C4-2B (cell line): Measurements from ENCODE around the gene MBOAT1.

Source experiments
- ZFX ChIP-seq: fragments of 450-650 bp; IDR thresholded peaks from 2 replicates; pipeline ENCODE4 v1.6.1; 2017
- TF ChIP-seq, protein P1 (sequence below): fragments of 450-650 bp; conservative IDR thresholded peaks from 2 replicates; pipeline ENCODE4 v1.5.1; 2017; ENCODE audit warnings: mild to moderate bottlenecking

DNA sequence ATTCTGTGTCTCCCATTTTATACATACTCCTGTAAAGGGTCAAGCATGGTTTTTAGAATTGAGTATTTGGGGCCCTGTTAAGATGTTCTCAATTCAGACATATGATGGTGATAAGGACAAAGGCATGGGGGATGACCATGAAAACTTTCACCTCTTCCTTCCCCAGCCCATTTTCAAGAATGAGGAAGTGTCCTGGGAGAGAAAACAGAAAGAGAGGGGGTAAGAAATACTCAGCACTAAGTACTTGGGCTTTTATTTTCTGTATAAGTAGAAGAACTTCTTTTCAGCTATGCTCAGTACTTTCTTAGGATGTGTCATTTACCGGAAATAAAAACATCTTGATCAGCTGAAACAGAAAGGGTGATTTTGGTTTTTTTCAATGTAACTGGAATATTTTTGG lies 10.9 kb upstream of the MBOAT1 start:
- TF ChIP-seq, protein P1, sequence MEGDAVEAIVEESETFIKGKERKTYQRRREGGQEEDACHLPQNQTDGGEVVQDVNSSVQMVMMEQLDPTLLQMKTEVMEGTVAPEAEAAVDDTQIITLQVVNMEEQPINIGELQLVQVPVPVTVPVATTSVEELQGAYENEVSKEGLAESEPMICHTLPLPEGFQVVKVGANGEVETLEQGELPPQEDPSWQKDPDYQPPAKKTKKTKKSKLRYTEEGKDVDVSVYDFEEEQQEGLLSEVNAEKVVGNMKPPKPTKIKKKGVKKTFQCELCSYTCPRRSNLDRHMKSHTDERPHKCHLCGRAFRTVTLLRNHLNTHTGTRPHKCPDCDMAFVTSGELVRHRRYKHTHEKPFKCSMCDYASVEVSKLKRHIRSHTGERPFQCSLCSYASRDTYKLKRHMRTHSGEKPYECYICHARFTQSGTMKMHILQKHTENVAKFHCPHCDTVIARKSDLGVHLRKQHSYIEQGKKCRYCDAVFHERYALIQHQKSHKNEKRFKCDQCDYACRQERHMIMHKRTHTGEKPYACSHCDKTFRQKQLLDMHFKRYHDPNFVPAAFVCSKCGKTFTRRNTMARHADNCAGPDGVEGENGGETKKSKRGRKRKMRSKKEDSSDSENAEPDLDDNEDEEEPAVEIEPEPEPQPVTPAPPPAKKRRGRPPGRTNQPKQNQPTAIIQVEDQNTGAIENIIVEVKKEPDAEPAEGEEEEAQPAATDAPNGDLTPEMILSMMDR, result no peak
- TF ChIP-seq ZFX, result no peak
